K562 (cell line): Measurements from ENCODE around the gene HSD17B12. TPM values are rescaled to one million over a fixed set of nuclear protein-coding genes. Genes with fewer than 3 reads are reported as not detected.
A peak's percentile ranks its signal among the peaks of the same experiment; 100 is the strongest.

Source experiments
- CBX3 ChIP-seq, 2 experiments: IDR thresholded peaks; 1 replicate in 1 of 2; 2 replicates in 1 of 2; pipeline ENCODE4 v1.6.1; 2012; ENCODE audit warnings: inconsistent platforms in 2 of 2, low read length in 2 of 2, borderline replicate concordance in 1 of 2, control low read depth in 1 of 2
- FOXA3 ChIP-seq, 2 experiments: fragments of 450-650 bp in 1 of 2; sonication (generic) in 1 of 2; formaldehyde crosslinking; IDR thresholded peaks in 1 of 2; conservative IDR thresholded peaks in 1 of 2; 2 replicates each; pipeline versions ENCODE4 v1.4.0 to v1.8.0; 2020 to 2022; ENCODE audit warnings: mild to moderate bottlenecking in 2 of 2, missing genetic modification reagents in 1 of 2
- FOXO4 ChIP-seq: fragments of 450-650 bp; formaldehyde crosslinking; IDR thresholded peaks from 2 replicates; pipeline ENCODE4 v1.4.0; 2020; ENCODE audit warnings: mild to moderate bottlenecking, moderate library complexity
- GABPA ChIP-seq: fragments of 200-800 bp; sonication (Bioruptor generic); conservative IDR thresholded peaks from 2 replicates; pipeline ENCODE4 v1.6.1; 2016; ENCODE audit warnings: low read depth, missing genetic modification characterization, missing compliant biosample characterization
- HDAC1 ChIP-seq, 2 experiments: fragments of 450-650 bp; IDR thresholded peaks; 2 replicates each; pipeline ENCODE4 v1.6.1; 2016 to 2017; ENCODE audit warnings: inconsistent platforms in 1 of 2, mild to moderate bottlenecking in 1 of 2, moderate library complexity in 1 of 2
- HDAC2 ChIP-seq: fragments of 450-650 bp; IDR thresholded peaks from 2 replicates; pipeline ENCODE4 v1.6.1; 2016; ENCODE audit warnings: mild to moderate bottlenecking
- HDAC8 ChIP-seq: fragments of 450-650 bp; IDR thresholded peaks from 2 replicates; pipeline ENCODE4 v1.6.1; 2016; ENCODE audit warnings: mild to moderate bottlenecking, missing genetic modification characterization, moderate library complexity, missing compliant biosample characterization
- LEF1 ChIP-seq: fragments of 450-650 bp; IDR thresholded peaks from 2 replicates; pipeline ENCODE4 v1.6.1; 2016; ENCODE audit warnings: mild to moderate bottlenecking
- NFE2 ChIP-seq: IDR thresholded peaks from 2 replicates; pipeline ENCODE4 v1.6.1; 2014; ENCODE audit warnings: antibody characterized with exemption, low read depth
- NR0B1 ChIP-seq: fragments of 450-650 bp; IDR thresholded peaks from one replicate; pipeline ENCODE4 v1.6.1; 2018; ENCODE audit warnings: mild to moderate bottlenecking, moderate library complexity; ENCODE audit not compliant: partially characterized antibody
- PTTG1 ChIP-seq: fragments of 450-650 bp; IDR thresholded peaks from 2 replicates; pipeline ENCODE4 v1.6.1; 2016; ENCODE audit warnings: low read depth, mild to moderate bottlenecking, missing genetic modification characterization, missing compliant biosample characterization
- RBM14 ChIP-seq: fragments of 200-400 bp; formaldehyde crosslinking; IDR thresholded peaks from 2 replicates; pipeline ENCODE4 v1.6.1; 2018; ENCODE audit warnings: low read depth, mild to moderate bottlenecking, low read length, moderate library complexity, borderline replicate concordance; ENCODE audit not compliant: insufficient read depth
- RNF2 ChIP-seq: sonication (generic); IDR thresholded peaks from 2 replicates; pipeline ENCODE4 v1.6.1; 2016
- SOX6 ChIP-seq: fragments of 450-650 bp; IDR thresholded peaks from 2 replicates; pipeline ENCODE4 v1.6.1; 2014; ENCODE audit warnings: mild to moderate bottlenecking
- STAG1 ChIP-seq: sonication (generic); formaldehyde crosslinking; IDR thresholded peaks from 2 replicates; pipeline ENCODE4 v1.5.0; 2020; ENCODE audit warnings: missing genetic modification reagents, borderline replicate concordance
- STAT5A ChIP-seq: IDR thresholded peaks from 2 replicates; pipeline ENCODE4 v1.6.1; 2012; ENCODE audit warnings: low read length, inconsistent platforms, borderline replicate concordance
- TBL1XR1 ChIP-seq, 2 experiments: IDR thresholded peaks; 2 replicates each; pipeline ENCODE4 v1.6.1; 2012; ENCODE audit warnings: improper control_type of control experiment in 2 of 2, low read length in 2 of 2, mild to moderate bottlenecking in 1 of 2
- TEAD2 ChIP-seq: fragments of 450-650 bp; IDR thresholded peaks from 2 replicates; pipeline ENCODE4 v1.6.1; 2016; ENCODE audit warnings: missing genetic modification characterization, control low read depth, missing compliant biosample characterization
- TEAD4 ChIP-seq, 2 experiments: sonication (generic) in 1 of 2; formaldehyde crosslinking in 1 of 2; IDR thresholded peaks; 2 replicates each; pipeline versions ENCODE4 v1.6.1 to v1.8.0; 2012 to 2022; ENCODE audit warnings: borderline replicate concordance in 1 of 2, inconsistent platforms in 1 of 2, low read length in 1 of 2, mild to moderate bottlenecking in 1 of 2, missing genetic modification reagents in 1 of 2
- ZNF584 ChIP-seq: fragments of 200-800 bp; sonication (Bioruptor generic); IDR thresholded peaks from 2 replicates; pipeline ENCODE4 v1.6.1; 2016; ENCODE audit warnings: low read depth, mild to moderate bottlenecking, missing genetic modification characterization, missing compliant biosample characterization
- ZNF778 ChIP-seq: fragments of 450-650 bp; formaldehyde crosslinking; IDR thresholded peaks from 2 replicates; pipeline ENCODE4 v1.4.0; 2020; ENCODE audit warnings: mild to moderate bottlenecking, moderate library complexity
- ZSCAN29 ChIP-seq: fragments of 450-650 bp; IDR thresholded peaks from 2 replicates; pipeline ENCODE4 v1.6.1; 2017
- polyA plus RNA-seq, 8 experiments: library from polyadenylated mRNA; depleted of rRNA in 4 of 8; stranded (reverse) in 5 of 8; unstranded in 3 of 8; fragments of >200 nt; fragmentation: Nextera tagmentation in 2 of 8; fragmentation: Illumina TruSeq in 1 of 8; extraction: Ambion mirVana in 2 of 8; extraction: Trizol in 1 of 8; gene quantifications; 2 replicates each; pipeline versions ENCODE4 v1.2.1 to v1.2.3, GENCODE V29; 2011 to 2014; ENCODE audit warnings: inconsistent platforms in 1 of 8, missing spikeins in 1 of 8
- total RNA-seq, 7 experiments: library from RNA; depleted of rRNA in 6 of 7; stranded (reverse); fragments of >200 nt in 6 of 7; fragmentation: Illumina TruSeq in 2 of 7; extraction: Trizol in 2 of 7; gene quantifications; 2 replicates each; pipeline versions ENCODE4 v1.2.1 to v1.2.3, GENCODE V29; 2011 to 2021; ENCODE audit warnings: low replicate concordance in 1 of 7
- TF ChIP-seq, protein P1 (sequence below): fragments of 450-650 bp; formaldehyde crosslinking; IDR thresholded peaks from 2 replicates; pipeline ENCODE4 v1.4.0; 2020; ENCODE audit warnings: mild to moderate bottlenecking, moderate library complexity
- TF ChIP-seq, protein P2 (sequence below): fragments of 450-650 bp; IDR thresholded peaks from 2 replicates; pipeline ENCODE4 v1.6.1; 2016; ENCODE audit warnings: missing biosample characterization, missing genetic modification characterization

Gene HSD17B12
- total and polyA plus RNA-seq, 9 of the 15 experiments (the other 6 are each of a cell fraction or from before 2014, with no cell fraction given): 9.1 to 34.5 (median 23.3) TPM

- TF ChIP-seq RBM14: no peak
- no peak for TF ChIP-seq NFE2
- no peak for TF ChIP-seq HDAC8 (tag)
- no peak for TF ChIP-seq STAG1 (CRISPR knock-in tag)
- TF ChIP-seq, protein P1, sequence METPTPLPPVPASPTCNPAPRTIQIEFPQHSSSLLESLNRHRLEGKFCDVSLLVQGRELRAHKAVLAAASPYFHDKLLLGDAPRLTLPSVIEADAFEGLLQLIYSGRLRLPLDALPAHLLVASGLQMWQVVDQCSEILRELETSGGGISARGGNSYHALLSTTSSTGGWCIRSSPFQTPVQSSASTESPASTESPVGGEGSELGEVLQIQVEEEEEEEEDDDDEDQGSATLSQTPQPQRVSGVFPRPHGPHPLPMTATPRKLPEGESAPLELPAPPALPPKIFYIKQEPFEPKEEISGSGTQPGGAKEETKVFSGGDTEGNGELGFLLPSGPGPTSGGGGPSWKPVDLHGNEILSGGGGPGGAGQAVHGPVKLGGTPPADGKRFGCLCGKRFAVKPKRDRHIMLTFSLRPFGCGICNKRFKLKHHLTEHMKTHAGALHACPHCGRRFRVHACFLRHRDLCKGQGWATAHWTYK: no peak
- TF ChIP-seq HDAC1 (IDR thresholded peaks at IDR 0.05): peak in 1 of 2 experiments; percentile 52; a peak in 2 of 4 replicates
- peak; percentile 76 for TF ChIP-seq STAT5A
- TF ChIP-seq TEAD2 (tag): peak; percentile 88
- peak in 1 of 2 experiments; percentile 27; a peak in 1 of 3 replicates for TF ChIP-seq CBX3 (IDR thresholded peaks at IDR 0.05; ENCODE audit: borderline replicate concordance in 1 of 2, low read length in 2 of 2)
- TF ChIP-seq FOXO4 (CRISPR knock-in tag): no peak
- TF ChIP-seq, protein P2, sequence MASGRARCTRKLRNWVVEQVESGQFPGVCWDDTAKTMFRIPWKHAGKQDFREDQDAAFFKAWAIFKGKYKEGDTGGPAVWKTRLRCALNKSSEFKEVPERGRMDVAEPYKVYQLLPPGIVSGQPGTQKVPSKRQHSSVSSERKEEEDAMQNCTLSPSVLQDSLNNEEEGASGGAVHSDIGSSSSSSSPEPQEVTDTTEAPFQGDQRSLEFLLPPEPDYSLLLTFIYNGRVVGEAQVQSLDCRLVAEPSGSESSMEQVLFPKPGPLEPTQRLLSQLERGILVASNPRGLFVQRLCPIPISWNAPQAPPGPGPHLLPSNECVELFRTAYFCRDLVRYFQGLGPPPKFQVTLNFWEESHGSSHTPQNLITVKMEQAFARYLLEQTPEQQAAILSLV (tag): no peak
- TF ChIP-seq GABPA: 0 out of 2 replicates have a peak, but pooled peaks have one; percentile 16
- TF ChIP-seq PTTG1 (tag): no peak
- peak; percentile 54 to 76; a peak in 2 of 4 replicates for TF ChIP-seq TBL1XR1 (IDR thresholded peaks at IDR 0.05; ENCODE audit: low read length in 2 of 2)
- TF ChIP-seq FOXA3 (CRISPR knock-in tag; conservative IDR thresholded peaks at IDR 0.05 in 1 of 2, IDR thresholded peaks at IDR 0.05 in 1 of 2): no peak
- TF ChIP-seq ZSCAN29: no peak
- TF ChIP-seq ZNF778 (CRISPR knock-in tag): no peak
- TF ChIP-seq SOX6: peak; percentile 92
- 0 out of 2 replicates have a peak, but pooled peaks have one; percentile 39 for TF ChIP-seq RNF2
- TF ChIP-seq NR0B1: no peak
- TF ChIP-seq LEF1: peak; percentile 97
- TF ChIP-seq ZNF584 (CRISPR knock-in tag): no peak
- peak; percentile 94 for TF ChIP-seq TEAD4 (IDR thresholded peaks at IDR 0.05; ENCODE audit: low read length)
- TF ChIP-seq TEAD4 (CRISPR knock-in tag; IDR thresholded peaks at IDR 0.05; ENCODE audit: borderline replicate concordance): no peak
- TF ChIP-seq HDAC2: peak; percentile 28; the same call in 1 of the 2 replicates
These were observed 66.7 kb downstream of the HSD17B12 start (continued) for GRCh38 chr11:43747130-43747802.
